Fibroblast of villous mesenchyme (primary cell): ENCODE measurements around the gene VPS4B. TPM values are rescaled to one million over a fixed set of nuclear protein-coding genes. Genes with fewer than 3 reads are reported as not detected.
"Not testable (repeated sequence)": the region's sequence is repeated elsewhere in the genome, so short reads cannot be mapped to it uniquely, and the experiment has no call there.

Experiments
- DNase-seq: peaks from one replicate; pipeline ENCODE4 v3.0.0-alpha.2; 2010; ENCODE audit warnings: low read depth
- H3K4me3 ChIP-seq: 2 replicates; pipeline ENCODE4 v1.5.1; 2011; ENCODE audit warnings: low read depth, mild to moderate bottlenecking, low read length
- CTCF ChIP-seq: IDR thresholded peaks from 2 replicates; pipeline ENCODE4 v1.5.1; 2012; ENCODE audit warnings: low read depth, mild to moderate bottlenecking, low read length; ENCODE audit not compliant: insufficient read depth
- total RNA-seq: library from RNA; depleted of rRNA; stranded (reverse); fragments of >200 nt; gene quantifications from 2 replicates; pipeline ENCODE4 v1.2.3, GENCODE V29; 2012

VPS4B gene
- total RNA-seq, 1 donor: 47.5 TPM

DNA sequence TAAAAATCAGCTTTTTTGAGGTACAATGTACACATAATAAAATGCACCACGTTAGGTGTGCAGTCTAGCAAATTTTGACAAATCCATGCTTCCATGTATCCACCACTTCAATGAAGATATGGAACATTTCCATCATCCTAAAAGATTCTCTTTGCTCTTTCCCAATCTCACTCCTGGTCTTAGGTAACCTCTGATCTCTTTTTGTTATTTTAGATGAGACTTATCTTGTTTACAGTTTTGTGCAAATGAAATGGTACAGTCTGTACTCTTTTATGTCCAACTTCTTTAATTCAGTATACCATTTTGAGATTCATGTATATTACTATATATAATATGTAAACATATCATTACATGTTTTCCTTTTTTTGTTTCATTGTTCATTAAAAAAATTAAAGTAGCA lies 38.1 kb upstream of the VPS4B start:
- TF ChIP-seq CTCF: no peak
- DNase-seq: no peak
- H3K4me3 ChIP-seq: no peak overlapping the region

DNA sequence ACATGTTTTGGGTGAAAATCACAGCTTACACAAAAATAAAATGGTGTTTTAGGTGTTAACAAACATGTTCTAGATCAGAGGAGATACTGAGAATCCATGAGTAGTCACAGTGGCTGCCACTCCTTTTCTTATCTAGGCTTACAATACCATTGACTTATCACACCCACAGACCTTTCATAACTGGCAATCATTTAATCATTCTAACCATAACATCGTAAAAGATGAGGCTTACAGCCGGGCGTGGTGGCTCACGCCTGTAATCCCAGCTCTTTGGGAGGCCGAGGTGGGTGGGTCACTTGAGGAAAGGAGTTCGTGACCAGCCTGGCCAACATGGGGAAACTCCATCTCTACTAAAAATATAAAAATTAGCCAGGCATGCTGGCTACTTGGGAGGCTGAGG lies 35.7 kb upstream of the VPS4B start:
- DNase-seq: no peak
- H3K4me3 ChIP-seq: no peak overlapping the region
- TF ChIP-seq CTCF: no peak

GRCh38 chr18:63454497-63454896 lies 32.2 kb upstream of the VPS4B start:
- H3K4me3 ChIP-seq: no peak overlapping the region
- TF ChIP-seq CTCF: no peak
- no peak for DNase-seq

DNA sequence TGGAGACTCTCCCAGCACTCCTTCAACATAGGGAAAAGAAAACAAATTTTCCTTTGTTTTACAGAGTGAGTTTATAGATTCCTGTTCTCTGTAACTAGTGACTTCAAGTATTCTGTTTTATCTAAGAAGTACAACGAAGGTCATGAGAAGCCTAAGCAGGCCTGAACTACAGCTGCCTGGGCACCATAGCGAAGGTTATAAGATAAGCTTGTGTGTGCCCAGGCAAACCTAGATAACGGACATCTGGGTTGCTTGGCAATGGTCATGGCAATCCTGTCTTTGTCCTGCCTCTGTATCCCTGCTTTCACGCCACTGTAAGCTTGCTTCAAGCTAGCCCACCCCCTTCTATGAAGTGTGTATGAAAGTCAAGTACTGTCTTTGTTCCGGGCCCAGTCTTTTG lies 30.5 kb upstream of the VPS4B start:
- not testable (repeated sequence) for DNase-seq

DNA sequence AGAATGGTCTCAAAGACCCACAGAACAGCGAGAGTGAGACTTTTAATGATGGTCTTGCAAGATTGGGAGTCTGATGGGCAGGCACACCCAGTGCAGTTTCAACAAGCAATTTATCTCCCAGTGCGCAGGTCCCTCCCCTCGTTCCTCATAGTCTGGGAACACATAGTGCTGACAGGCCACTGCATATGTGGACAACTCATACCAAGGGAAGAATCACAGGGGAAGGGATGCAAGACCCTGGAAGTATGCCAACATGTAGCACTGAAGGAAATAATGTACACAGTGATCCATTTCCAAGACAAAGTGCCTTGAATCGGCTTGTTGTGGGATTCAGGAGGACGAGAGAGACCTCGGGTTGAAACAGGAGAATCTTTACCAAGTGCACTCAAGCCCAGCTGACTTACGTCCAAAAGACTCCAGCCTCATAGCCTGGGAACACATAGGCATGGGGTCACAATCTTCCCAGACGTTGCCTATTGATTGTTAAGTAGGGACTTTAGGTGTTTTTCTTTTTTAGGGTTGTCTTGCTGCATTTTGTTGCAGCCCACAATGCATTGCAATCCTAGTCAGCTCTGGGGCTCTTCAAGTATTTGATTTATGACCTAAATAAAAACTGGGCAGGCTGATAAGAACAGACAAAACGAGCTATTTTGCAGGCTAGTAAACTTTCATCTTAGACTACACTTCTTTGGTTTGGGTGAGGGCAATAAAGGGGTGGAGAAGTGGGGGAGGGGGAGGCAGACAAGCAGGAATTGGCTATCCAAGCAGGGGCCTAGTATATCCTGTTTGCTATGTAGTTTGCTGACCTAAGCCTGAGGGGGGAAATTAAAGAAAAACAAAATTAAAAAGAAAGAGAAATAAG lies 29.8 kb upstream of the VPS4B start:
- peak; percentile 51 for DNase-seq
- TF ChIP-seq CTCF: no peak
- no peak overlapping the region for H3K4me3 ChIP-seq

More for the DNA sequence above, 30.5 kb upstream of the VPS4B start:
- not testable (repeated sequence) for H3K4me3 ChIP-seq

- TF ChIP-seq CTCF: no peak
- DNase-seq: no peak
- H3K4me3 ChIP-seq: no peak overlapping the region
These were observed 27.1 kb upstream of the VPS4B start for GRCh38 chr18:63449426-63449825.

GRCh38 chr18:63447066-63447465 lies 24.8 kb upstream of the VPS4B start:
- no peak for DNase-seq
- TF ChIP-seq CTCF: no peak
- H3K4me3 ChIP-seq: no peak overlapping the region
